ENCODE measurements around the gene ADRM1.

The ADRM1 gene

GRCh38 chr20:62280303-62280702, 22.5 kb upstream of the ADRM1 start:
- no peak for DNase-seq (ENCODE audit: low read depth in 2 of 2)

DNA sequence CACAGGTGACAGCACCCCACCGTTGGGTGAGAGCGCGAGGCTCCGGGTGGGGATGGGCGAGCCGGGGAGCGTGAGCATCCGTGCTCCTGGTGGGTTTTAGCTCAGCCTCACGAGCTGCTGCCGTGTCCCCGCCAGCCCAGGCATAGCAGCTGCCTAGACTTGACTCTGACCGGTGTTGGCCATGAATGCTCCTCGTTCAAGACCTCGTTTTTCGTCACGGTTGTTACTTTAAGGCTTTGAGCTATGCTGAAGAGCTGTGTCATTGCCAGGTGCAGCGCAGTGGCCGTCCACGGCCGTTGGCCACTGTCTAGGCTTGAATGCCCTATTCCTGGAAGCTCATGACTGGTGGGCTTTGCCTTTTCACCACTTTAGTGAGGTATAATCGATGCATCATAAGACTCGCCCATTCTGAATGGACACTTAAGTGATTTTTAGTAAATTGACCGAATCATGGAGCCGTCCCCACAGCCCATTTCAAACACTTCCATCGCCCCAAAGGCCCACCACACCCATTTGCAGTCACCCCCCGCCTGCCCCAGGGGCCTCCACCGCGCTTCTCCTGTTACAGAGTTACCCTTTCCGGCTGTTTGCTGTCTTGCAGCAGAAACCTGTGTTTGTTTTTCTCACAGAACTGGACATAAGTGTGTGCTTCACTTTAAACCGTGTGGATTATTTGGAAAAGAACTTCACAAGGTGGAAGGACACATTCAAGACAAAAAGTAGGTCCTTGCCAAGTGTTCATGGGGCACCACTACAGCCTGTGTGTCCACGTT, 21.4 kb upstream of the ADRM1 start:
- no peak for DNase-seq (ENCODE audit: low read depth in 2 of 2)

GRCh38 chr20:62282103-62282502, 20.7 kb upstream of the ADRM1 start:
- no peak for DNase-seq (ENCODE audit: low read depth in 2 of 2)

DNA sequence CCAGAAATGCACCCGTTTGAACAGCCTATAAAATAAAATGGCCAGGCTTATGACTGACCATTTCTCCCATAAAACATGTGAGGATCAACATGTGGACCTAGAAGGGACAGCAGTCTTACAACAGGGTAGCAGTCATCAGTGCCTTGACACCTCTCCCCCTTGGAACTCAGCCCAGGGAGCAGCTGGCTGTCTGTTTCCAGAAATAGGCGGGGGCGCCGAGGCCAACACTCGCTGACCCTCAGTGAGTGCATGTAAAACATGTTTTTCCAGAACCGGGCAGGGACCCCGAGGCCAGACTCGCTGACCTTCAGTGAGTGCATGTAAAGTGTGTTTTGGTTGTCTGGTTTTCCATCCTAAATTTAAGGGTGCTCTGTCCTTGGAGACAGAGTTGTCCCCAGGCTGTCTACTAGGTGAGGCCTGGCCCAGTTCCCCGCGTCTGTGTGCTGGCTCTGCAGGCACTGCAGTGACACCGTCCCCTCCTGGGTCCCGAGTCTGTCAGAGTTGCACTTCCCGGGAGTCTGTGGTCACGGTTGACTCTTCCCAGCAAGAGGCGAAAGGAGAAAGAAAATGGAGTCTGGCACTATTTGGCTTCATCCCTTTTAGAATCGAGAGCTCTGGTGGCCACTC, 19.8 kb upstream of the ADRM1 start:
- no peak for DNase-seq (ENCODE audit: low read depth in 2 of 2)

DNA sequence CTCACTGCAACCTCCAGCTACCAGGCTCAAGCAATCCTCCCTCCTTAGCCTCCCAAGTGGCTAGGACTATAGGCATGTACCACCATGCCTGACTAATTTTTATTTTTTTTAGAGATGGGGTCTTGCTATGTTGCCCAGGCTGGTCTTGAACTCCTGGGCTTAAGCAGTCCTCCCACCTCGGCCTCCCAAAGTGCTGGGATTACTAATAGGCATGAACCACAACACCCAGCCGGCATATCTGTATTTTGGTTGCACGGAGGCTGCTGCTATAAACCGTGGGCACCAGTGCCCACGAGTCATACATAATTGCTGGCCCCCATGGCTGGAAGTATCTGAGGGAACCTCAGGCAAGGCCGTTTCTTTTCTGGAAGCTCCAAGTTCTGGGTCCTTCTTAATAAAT, 18.3 kb upstream of the ADRM1 start:
- no peak for DNase-seq (ENCODE audit: low read depth in 2 of 2)

DNA sequence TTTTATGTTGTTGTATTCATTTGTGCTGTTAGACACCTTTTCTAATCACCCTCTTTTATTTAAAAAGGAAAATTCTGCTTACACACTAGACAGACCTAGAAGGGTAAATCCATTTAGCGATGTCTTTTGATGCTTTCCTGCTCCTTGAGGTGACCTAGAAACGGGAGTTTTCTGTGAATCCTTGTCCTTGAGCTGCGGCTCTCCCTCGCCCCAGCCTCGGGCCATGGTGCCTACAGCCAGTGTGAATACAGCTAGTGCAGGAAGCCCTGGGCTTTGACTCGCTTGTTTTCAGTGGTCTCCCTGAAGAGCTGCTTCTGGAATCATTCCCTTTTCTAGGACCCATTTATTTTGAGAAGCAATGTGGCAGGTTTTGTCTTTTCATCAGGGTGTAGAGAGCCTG, 17.6 kb upstream of the ADRM1 start:
- no peak for DNase-seq (ENCODE audit: low read depth in 2 of 2)

- DNase-seq (ENCODE audit: low read depth in 2 of 2), result no peak
Measured at GRCh38 chr20:62285722-62286121, 17.1 kb upstream of the ADRM1 start.

GRCh38 chr20:62286493-62287064, 16.2 kb upstream of the ADRM1 start:
- no peak for DNase-seq (ENCODE audit: low read depth in 2 of 2)

DNA sequence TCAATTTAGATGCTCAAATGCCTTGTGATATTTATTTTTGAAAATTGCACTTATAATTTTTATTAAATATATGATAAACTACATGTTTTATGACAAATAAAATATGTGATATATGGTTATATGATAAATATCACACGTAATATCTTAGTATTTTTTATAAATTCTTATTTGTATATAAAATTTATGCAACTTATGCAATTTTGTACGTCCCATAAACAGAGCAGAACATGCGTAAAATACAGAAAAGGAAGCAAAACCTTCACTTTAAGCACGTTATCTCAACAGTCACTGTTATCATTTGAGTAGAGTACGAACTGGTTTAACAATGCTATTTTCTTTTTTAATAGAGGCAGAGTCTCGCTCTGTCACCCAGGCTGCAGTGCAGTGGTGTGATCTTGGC, 15.7 kb upstream of the ADRM1 start:
- no peak for DNase-seq (ENCODE audit: low read depth in 2 of 2)

GRCh38 chr20:62287759-62288534, 14.8 kb upstream of the ADRM1 start:
- DNase-seq (ENCODE audit: low read depth in 2 of 2), result no peak

DNA sequence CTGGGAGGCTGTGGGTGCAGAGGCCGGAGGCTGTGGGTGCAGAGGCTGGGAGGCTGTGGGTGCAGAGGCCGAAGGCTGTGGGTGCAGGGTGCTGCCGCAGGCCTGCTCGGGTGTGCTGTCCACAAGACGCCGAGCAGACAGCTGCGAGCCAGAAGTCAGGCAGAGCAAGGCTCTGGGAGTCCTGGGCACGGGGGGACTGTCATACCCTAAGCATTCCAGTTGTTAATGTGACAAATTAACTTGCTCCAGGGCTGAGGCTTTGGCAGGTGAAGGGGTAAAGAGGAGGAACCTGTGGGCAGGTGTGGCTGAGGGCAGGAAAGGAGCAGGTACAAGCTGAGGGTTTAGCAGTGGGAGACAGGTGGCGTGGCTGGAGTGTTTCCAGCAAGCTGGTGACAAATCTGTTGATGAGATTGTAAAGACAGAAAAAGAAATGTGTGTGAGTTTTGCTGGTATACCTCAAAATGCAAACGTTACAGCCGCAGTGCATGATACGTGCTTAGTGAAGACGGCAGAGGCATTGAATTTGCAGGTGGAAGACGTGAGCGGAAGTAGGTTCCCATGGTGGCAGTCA, 14.2 kb upstream of the ADRM1 start:
- no peak for DNase-seq (ENCODE audit: low read depth in 2 of 2)

DNA sequence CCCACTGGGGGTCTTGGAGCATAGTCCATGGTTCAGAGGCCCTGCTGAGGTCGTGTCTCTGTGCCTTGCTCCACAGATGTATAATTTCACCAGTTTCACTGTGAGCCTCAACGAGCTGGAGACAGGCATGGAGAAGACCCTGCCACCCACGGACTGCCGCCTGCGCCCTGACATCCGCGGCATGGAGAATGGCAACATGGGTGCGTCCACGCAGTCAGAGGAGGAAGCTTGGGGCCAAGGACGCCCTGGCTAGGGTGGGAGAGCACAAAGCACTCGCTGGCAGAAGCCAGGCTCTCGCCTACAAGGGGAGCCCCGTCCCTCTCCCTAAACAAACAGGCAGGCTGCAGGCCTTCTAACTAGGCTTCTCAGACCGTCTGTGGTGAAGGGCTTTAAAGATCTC, 13.7 kb upstream of the ADRM1 start:
- DNase-seq (ENCODE audit: low read depth in 2 of 2), result no peak

GRCh38 chr20:62289898-62290297, 12.9 kb upstream of the ADRM1 start:
- no peak for DNase-seq (ENCODE audit: low read depth in 2 of 2)

- no peak for DNase-seq (ENCODE audit: low read depth in 2 of 2)
Measured at GRCh38 chr20:62291251-62292066, 11.3 kb upstream of the ADRM1 start.

GRCh38 chr20:62292108-62292507, 10.7 kb upstream of the ADRM1 start:
- DNase-seq (ENCODE audit: low read depth in 2 of 2), result no peak

- DNase-seq (ENCODE audit: low read depth in 2 of 2), result no peak
Measured at GRCh38 chr20:62293111-62293784, 9.5 kb upstream of the ADRM1 start.

DNA sequence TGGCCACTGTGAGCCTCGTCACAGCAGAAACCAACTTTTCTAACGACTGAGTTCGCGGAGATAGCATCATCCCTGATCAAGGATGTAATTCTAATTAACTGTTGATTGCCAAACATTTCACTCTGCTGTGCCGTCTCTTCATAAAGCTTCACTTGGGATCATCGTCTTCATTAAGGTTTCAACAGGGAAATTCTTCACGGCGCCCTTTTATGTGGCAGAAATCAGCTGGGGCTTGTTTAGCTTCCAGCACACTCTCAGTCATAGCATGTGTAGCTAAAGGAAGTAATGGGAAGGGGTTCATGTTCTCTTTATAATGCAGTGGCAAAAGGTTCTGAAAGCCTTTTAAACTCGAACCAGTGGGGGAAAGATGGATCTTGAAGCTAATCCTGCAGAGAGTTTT, 8.9 kb upstream of the ADRM1 start:
- no peak for DNase-seq (ENCODE audit: low read depth in 2 of 2)

- DNase-seq (ENCODE audit: low read depth in 2 of 2), result no peak
Measured at GRCh38 chr20:62294516-62294915, 8.3 kb upstream of the ADRM1 start.

DNA sequence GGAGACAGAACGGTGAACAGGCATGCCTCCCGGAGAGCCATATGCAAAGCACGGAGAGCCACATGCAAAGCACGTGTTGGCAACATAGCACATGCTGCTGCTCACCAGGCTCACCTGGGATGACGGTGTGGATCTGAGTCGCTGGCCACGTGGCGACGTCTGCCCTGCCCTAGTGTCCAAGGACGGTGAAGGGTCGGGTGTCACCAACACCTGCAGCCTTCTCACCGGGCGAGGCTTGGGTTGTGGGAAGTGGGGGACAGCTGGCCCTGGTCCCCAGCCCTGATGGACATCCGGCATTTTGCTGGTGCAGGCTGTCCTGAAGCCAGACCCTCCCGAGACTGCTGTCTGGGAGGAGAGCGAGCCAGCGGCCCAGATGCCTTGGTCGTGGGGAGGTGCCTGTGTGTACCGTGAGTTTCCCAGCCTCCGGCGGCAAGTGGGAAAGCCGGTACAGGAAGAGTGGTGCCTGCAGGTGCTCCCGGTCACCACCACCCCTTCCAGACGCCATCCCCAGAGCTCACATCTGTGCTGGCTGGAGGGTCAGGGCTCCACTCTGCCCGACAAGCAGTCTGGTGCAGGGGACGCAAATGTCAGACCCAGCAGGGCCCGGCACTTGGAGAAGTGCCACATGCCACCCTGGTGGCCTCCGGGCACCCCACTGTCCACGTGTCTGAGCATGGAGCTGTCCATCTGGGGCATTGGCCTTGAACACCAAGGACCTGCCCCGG, 5.9 kb upstream of the ADRM1 start:
- no peak for DNase-seq (ENCODE audit: low read depth in 2 of 2)
